Measurements from ENCODE around the gene CRYBG2. TPM values are rescaled to one million over a fixed set of nuclear protein-coding genes. Genes with fewer than 3 reads are reported as not detected.
A peak's percentile ranks its signal among the peaks of the same experiment; 100 is the strongest.
"Not testable (repeated sequence)": the region's sequence is repeated elsewhere in the genome, so short reads cannot be mapped to it uniquely, and the experiment has no call there.

The CRYBG2 gene
- total RNA-seq, 1 donor from 2014 or later: 18.6 TPM

DNA sequence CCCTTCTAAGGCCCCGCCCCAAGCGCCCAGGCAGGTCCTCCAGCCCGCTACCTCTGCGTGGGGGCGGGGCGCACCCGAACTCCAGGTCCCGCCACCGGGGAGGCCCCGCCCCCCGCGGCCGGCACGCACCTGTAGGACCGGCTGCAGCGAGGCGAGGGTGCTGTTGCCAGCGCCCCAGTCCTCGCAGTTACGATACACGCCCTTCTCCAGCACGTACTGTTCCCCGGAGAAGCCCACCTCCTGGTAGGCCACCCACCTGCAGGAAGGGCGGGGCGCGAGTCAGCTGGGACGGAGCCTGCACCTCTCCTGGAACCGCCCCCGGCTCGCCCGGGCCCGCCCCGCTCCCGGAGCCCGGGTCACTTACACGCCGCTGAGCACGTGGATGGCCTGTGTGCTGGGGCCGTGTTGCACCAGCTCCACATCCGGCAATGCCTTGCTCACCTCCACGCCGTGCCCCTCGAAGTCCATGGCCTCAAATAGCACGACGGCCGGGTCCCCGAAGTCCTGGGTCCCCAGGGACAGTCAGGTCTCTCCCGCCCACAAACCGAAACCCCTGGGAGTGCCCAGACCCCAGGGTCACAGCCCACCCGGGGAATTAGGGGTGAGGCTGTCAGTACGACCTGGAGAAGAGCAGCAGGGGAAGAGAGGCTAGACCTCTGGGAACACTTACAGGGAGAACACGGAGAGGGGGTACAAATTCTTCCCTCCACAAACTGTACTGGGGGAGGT is 17.3 kb downstream of the CRYBG2 start:
- Histone ChIP-seq H3K36me3 (ENCODE audit: control insufficient read depth, insufficient read depth, low read length) (no peaks in the 10 kb centered on the region), H3K27me3 (ENCODE audit: control insufficient read depth, insufficient read depth, low read length) (peaks cover 18% of the 10 kb centered on the region), H3K4me3 (ENCODE audit: low read depth, low read length) (peak overlapping the region; percentile 68)
- TF ChIP-seq, protein P1, sequence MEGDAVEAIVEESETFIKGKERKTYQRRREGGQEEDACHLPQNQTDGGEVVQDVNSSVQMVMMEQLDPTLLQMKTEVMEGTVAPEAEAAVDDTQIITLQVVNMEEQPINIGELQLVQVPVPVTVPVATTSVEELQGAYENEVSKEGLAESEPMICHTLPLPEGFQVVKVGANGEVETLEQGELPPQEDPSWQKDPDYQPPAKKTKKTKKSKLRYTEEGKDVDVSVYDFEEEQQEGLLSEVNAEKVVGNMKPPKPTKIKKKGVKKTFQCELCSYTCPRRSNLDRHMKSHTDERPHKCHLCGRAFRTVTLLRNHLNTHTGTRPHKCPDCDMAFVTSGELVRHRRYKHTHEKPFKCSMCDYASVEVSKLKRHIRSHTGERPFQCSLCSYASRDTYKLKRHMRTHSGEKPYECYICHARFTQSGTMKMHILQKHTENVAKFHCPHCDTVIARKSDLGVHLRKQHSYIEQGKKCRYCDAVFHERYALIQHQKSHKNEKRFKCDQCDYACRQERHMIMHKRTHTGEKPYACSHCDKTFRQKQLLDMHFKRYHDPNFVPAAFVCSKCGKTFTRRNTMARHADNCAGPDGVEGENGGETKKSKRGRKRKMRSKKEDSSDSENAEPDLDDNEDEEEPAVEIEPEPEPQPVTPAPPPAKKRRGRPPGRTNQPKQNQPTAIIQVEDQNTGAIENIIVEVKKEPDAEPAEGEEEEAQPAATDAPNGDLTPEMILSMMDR (IDR thresholded peaks at IDR 0.05; ENCODE audit: insufficient read depth, low read length, poor library complexity, severe bottlenecking): no peak
- no peak for DNase-seq (ENCODE audit: low read depth)

DNA sequence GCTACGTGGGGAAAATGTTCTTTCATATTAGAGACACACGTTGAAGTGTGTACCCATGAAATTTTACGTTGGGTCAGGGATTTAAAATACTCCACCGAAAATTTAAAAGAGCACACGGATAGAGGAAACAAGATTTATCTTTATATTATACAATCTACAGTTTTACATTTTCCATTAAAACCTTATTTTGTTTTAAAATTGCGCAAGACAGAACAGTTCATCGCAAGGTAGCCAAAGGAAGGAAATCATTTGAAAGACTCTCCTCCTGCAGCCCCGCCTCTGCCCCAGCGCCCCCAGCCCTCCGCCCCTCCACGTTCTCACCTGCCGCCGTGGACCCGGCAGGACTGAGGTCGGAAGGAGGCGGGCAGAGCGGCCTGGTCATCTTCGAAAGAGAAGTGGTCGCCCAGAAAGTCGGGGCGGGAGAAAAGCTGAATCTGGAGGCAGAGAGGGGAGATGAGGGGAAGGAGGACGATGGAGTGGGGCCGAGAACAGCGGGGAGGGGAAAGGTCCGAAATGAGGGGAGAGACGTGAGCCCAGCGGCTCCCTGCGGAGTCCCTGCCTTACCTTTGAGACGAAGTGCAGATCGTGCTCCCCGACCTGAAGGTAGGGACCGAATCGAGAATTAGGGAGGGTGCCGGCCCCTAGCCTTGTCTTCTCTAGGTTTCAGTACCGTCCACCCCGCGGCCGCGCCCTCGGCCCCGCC is 18.0 kb downstream of the CRYBG2 start:
- peak overlapping the region; percentile 68 for H3K4me3 ChIP-seq (ENCODE audit: low read depth, low read length)
- DNase-seq (ENCODE audit: low read depth): no peak
- H3K27me3 ChIP-seq (ENCODE audit: control insufficient read depth, insufficient read depth, low read length): peaks cover 18% of the 10 kb centered on the region
- H3K36me3 ChIP-seq (ENCODE audit: control insufficient read depth, insufficient read depth, low read length): no peaks in the 10 kb centered on the region
- TF ChIP-seq, protein P1 (IDR thresholded peaks at IDR 0.05; ENCODE audit: insufficient read depth, low read length, poor library complexity, severe bottlenecking): no peak

DNA sequence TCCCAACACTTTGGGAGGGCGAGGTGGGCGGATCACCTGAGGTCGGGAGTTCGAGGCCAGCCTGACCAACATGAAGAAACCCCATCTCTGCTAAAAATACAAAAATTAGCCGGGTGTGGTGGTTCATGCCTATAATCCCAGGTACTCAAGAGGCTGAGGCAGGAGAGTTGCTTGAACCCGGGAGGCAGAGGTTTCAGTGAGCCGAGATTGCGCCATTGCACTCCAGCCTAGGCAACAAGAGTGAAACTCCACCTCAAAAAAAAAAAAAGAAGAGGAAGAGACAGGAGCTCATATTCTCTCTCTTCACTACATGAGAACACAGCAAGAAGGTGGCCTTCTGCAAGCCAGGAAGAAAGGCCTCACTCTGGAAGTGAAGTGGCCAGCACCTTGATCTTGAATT is 20.6 kb downstream of the CRYBG2 start:
- H3K27me3 ChIP-seq (ENCODE audit: control insufficient read depth, insufficient read depth, low read length): peaks cover 16% of the 10 kb centered on the region
- DNase-seq (ENCODE audit: low read depth); H3K36me3 ChIP-seq (ENCODE audit: control insufficient read depth, insufficient read depth, low read length); H3K4me3 ChIP-seq (ENCODE audit: low read depth, low read length): not testable (repeated sequence)

DNA sequence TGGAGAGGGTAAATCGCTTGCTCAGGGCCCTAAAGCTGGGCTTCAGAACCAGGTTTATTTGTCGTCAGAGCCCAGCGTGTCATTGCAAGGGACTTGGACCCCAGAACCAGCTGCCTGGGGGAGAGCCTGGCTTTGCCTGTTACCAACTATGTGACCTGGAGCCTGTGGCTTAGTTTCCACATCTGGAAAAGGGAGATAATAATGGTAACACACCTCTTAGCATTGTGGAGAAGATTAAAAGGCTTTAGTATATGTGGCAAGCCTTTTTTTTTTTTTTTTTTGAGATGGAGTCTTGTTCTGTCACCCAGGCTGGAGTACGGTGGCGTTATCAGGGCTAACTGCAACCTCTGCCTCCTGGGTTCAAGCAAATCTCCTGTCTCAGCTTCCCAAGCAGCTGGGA is 23.7 kb downstream of the CRYBG2 start:
- H3K4me3 ChIP-seq (ENCODE audit: low read depth, low read length): no peak overlapping the region
- TF ChIP-seq, protein P1 (IDR thresholded peaks at IDR 0.05; ENCODE audit: insufficient read depth, low read length, poor library complexity, severe bottlenecking): no peak
- H3K27me3 ChIP-seq (ENCODE audit: control insufficient read depth, insufficient read depth, low read length): no peaks in the 10 kb centered on the region
- no peak for DNase-seq (ENCODE audit: low read depth)
- no peaks in the 10 kb centered on the region for H3K36me3 ChIP-seq (ENCODE audit: control insufficient read depth, insufficient read depth, low read length)

DNA sequence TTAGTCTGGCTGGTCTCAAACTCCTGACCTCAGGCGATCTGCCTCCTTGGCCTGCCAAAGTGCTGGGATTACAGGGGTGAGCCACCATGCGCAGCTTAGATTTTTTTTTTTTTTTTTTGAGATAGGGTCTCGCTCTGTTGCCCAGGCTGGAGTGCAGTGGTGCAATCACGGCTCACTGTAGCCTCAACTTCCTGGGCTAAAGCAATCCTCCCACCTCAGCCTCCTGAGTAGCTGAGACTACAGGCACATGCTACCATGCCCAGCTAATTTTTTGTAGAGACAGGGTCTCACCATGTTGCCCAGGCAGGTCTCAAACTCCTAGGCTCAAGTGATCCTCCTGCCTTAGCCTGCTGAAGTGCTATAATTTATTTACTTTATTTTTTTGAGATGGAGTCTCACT is 24.6 kb downstream of the CRYBG2 start:
- DNase-seq (ENCODE audit: low read depth); H3K36me3 ChIP-seq (ENCODE audit: control insufficient read depth, insufficient read depth, low read length); H3K27me3 ChIP-seq (ENCODE audit: control insufficient read depth, insufficient read depth, low read length); H3K4me3 ChIP-seq (ENCODE audit: low read depth, low read length): not testable (repeated sequence)

DNA sequence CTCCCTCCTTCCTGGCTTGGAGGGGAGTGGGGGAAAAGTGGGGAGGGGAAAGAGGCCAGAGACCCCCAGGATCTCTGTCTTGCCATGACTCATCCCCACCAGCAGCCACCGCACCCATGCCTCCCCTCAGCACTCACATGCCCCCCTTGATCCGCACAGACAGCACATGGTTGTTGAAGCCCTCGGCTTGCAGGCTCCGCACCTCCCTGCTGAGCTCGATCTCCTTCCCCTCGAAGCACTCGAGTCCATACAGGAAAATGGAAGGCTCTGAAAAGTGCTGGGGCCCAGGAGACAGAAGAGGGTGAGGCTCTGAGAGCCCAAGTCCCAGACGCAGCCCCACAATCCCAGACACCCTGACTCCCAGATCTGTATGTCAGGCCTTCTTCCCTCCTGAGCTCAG is 25.3 kb downstream of the CRYBG2 start:
- Histone ChIP-seq H3K27me3 (ENCODE audit: control insufficient read depth, insufficient read depth, low read length) (no peaks in the 10 kb centered on the region), H3K36me3 (ENCODE audit: control insufficient read depth, insufficient read depth, low read length) (no peaks in the 10 kb centered on the region), H3K4me3 (ENCODE audit: low read depth, low read length) (no peak overlapping the region)
- DNase-seq (ENCODE audit: low read depth): no peak
- TF ChIP-seq, protein P1 (IDR thresholded peaks at IDR 0.05; ENCODE audit: insufficient read depth, low read length, poor library complexity, severe bottlenecking): no peak

Measured in kidney epithelial cell (primary cell).